Measurements from ENCODE around the gene RPL41. TPM values are rescaled to one million over a fixed set of nuclear protein-coding genes. Genes with fewer than 3 reads are reported as not detected.
A peak's percentile ranks its signal among the peaks of the same experiment; 100 is the strongest.

Gene RPL41
- polyA plus RNA-seq, 2 donors = 1,736 to 6,738 TPM

DNA sequence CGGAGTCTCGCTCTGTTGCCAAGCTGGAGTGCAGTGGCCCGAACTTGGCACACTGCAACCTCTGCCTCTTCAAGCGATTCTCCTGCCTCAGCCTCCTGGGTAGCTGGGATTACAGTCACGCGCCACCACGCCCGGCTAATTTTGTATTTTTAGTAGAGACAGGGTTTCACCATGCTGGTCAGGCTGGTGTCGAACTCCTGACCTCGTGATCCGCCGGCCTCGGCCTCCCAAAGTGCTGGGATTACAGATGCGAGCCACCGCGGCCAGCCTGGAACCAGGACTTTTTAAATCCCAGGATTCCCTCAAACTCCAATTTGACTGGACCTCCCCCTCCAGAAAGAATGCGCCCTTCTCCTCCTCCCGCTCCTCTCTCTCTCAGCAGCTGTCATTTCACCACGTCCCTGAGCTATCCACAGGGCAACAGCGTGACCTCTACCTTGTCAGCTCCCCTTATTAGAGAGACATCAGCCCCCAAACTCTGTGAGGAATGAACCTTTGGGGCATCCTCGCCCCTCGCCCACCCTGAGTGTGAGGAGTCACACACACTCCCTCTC is 13.6 kb downstream of the RPL41 start:
- H3K4me3 ChIP-seq (ENCODE audit: low read depth in 1 of 2, low read length in 2 of 2) = peak overlapping the region in 1 of 2 donors; percentile 10

DNA sequence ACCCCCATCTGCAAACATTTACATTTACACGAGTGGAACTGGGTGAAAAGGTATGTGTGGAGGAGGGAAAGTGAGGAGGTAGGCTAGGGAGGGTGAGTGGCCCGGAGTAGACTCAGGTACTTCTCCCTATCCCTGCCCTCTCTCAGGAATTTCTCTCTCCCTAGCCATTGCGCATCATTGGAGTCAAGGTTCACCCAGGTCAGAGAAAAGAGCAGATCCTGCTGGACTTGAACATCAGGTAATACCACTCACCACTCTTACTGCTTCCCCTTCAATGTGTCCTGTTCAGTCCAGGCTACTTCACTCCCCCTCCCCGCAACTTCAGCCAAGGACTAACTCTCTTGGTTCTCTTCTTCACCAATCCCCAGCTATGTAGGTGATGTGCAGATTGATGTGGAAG is 14.4 kb downstream of the RPL41 start:
- Histone ChIP-seq H3K4me3 (ENCODE audit: low read depth in 1 of 2, low read length in 2 of 2) (no peak overlapping the region), H3K36me3 (ENCODE audit: control insufficient read depth in 2 of 2, insufficient read depth in 2 of 2, low read length in 1 of 2) (peaks cover 24 to 34% of the 10 kb centered on the region in 2 donors), H3K27ac (ENCODE audit: low read depth in 2 of 2, low read length in 1 of 2) (no peak overlapping the region), H3K27me3 (ENCODE audit: control insufficient read depth in 1 of 2, insufficient read depth in 2 of 2, low read length in 2 of 2) (no peaks in the 10 kb centered on the region), H3K9me3 (ENCODE audit: control insufficient read depth in 2 of 2, insufficient read depth in 1 of 2, low read depth in 1 of 2, low read length in 1 of 2) (no peaks in the 10 kb centered on the region), H3K4me1 (ENCODE audit: control insufficient read depth in 2 of 2, insufficient read depth in 2 of 2, low read length in 1 of 2) (peaks cover 0 to 4% of the 10 kb centered on the region in 2 donors)
- WGBS, 2 donors = 87 to 92% methylated on average over 4 of the region's 4 CpGs

More for the DNA sequence above, 13.6 kb downstream of the RPL41 start:
- Histone ChIP-seq H3K36me3 (ENCODE audit: control insufficient read depth in 2 of 2, insufficient read depth in 2 of 2, low read length in 1 of 2) (peaks cover 24 to 34% of the 10 kb centered on the region in 2 donors), H3K27me3 (ENCODE audit: control insufficient read depth in 1 of 2, insufficient read depth in 2 of 2, low read length in 2 of 2) (no peaks in the 10 kb centered on the region), H3K4me1 (ENCODE audit: control insufficient read depth in 2 of 2, insufficient read depth in 2 of 2, low read length in 1 of 2) (peaks cover 0 to 4% of the 10 kb centered on the region in 2 donors), H3K27ac (ENCODE audit: low read depth in 2 of 2, low read length in 1 of 2) (peak overlapping the region; percentile 94 to 98), H3K9me3 (ENCODE audit: control insufficient read depth in 2 of 2, insufficient read depth in 1 of 2, low read depth in 1 of 2, low read length in 1 of 2) (no peaks in the 10 kb centered on the region)
- 49 to 67% methylated on average over 22 of the region's 22 CpGs for WGBS, 2 donors

DNA sequence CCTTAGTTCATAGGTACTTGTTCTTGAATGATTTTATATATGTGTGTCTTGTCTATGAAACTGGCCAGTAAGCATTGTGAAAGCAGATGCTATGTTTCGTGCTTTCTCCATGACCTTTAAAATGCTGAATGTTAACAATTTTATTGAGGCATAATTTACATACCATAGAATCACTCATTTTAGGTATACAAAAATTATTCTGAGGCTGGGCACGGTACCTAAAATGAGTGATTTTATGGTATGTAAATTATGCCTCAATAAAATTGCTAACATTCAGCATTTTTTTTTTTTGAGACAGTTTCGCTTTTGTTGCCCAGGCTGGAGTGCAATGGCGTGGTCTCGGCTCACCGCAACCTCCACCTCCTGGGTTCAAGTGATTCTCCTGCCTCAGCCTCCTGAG is 18.5 kb downstream of the RPL41 start:
- no peaks in the 10 kb centered on the region for H3K9me3 ChIP-seq (ENCODE audit: control insufficient read depth in 2 of 2, insufficient read depth in 1 of 2, low read depth in 1 of 2, low read length in 1 of 2)
- H3K27me3 ChIP-seq (ENCODE audit: control insufficient read depth in 1 of 2, insufficient read depth in 2 of 2, low read length in 2 of 2) = no peaks in the 10 kb centered on the region
- 95 to 97% methylated on average over 6 of the region's 6 CpGs for WGBS, 2 donors
- peaks cover 29 to 54% of the 10 kb centered on the region in 2 donors for H3K36me3 ChIP-seq (ENCODE audit: control insufficient read depth in 2 of 2, insufficient read depth in 2 of 2, low read length in 1 of 2)
- peaks cover 0 to 4% of the 10 kb centered on the region in 2 donors for H3K4me1 ChIP-seq (ENCODE audit: control insufficient read depth in 2 of 2, insufficient read depth in 2 of 2, low read length in 1 of 2)
- no peak overlapping the region for H3K27ac ChIP-seq (ENCODE audit: low read depth in 2 of 2, low read length in 1 of 2)
- no peak overlapping the region for H3K4me3 ChIP-seq (ENCODE audit: low read depth in 1 of 2, low read length in 2 of 2)

DNA sequence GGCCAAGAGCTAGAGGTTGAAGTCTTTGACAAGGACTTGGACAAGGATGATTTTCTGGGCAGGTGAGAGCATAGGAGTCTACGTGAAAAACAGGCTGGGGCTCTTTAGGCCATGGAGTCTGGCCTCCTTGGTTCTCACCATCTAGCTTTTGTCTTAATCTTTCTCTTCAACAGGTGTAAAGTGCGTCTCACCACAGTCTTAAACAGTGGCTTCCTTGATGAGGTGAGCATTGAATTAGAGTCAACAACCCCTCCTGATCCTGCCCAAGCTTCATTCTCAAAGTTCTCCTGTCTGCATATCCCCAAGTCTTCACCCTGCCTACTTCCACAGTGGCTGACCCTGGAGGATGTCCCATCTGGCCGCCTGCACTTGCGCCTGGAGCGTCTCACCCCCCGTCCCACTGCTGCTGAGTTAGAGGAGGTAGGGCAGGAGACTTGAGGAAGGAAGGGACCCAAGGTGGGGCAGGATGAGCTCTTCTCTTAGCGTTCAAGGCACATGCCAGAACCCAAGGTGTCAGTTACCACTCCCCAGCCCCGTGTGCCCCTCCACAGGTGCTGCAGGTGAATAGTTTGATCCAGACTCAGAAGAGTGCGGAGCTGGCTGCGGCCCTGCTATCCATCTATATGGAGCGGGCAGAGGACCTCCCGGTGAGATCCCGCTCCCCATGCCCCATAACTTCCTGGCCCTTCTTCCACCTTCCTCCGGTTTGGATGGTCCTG is 21.6 kb downstream of the RPL41 start:
- WGBS, 2 donors = 92 to 94% methylated on average over 14 of the region's 14 CpGs
- peaks cover 18 to 49% of the 10 kb centered on the region in 2 donors for H3K36me3 ChIP-seq (ENCODE audit: control insufficient read depth in 2 of 2, insufficient read depth in 2 of 2, low read length in 1 of 2)

DNA sequence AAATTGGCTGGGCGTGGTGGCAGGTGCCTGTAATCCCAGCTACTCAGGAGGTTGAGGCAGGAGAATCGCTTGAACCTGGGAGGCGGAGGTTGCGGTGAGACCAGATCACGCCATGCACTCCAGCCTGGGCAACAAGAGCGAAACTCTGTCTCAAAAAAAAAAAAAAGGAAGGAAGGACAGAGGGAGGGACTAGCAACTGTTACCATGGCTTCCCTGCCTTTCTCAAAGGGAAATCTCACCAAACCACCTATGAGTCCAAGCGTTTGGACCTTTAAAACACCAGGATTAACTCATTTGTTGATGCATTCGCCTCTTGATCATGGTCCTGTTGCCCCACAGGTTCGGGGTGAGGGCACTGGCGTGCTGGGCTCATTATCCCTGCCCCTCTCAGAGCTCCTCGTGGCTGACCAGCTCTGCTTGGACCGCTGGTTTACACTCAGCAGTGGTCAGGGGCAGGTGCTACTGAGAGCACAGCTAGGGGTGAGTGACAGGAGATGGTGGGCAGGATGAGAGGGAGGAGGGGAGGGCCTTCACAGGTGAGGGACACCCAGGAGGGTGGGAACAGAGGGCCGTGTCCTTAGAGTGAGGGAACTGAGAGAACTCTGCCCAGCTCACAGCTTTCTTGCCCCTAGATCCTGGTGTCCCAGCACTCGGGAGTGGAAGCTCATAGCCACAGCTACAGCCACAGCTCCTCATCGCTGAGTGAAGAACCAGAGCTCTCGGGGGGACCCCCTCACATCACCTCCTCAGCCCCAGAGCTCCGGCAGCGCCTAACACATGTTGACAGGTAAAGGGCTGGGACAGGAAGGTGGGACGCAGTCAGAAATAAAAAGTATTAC is 25.7 kb downstream of the RPL41 start:
- WGBS, 2 donors = 87% methylated on average over 17 to 19 of the region's 19 CpGs
- Histone ChIP-seq H3K36me3 (ENCODE audit: control insufficient read depth in 2 of 2, insufficient read depth in 2 of 2, low read length in 1 of 2) (peaks cover 15 to 42% of the 10 kb centered on the region in 2 donors), H3K27ac (ENCODE audit: low read depth in 2 of 2, low read length in 1 of 2) (no peak overlapping the region), H3K27me3 (ENCODE audit: control insufficient read depth in 1 of 2, insufficient read depth in 2 of 2, low read length in 2 of 2) (no peaks in the 10 kb centered on the region), H3K9me3 (ENCODE audit: control insufficient read depth in 2 of 2, insufficient read depth in 1 of 2, low read depth in 1 of 2, low read length in 1 of 2) (no peaks in the 10 kb centered on the region), H3K4me3 (ENCODE audit: low read depth in 1 of 2, low read length in 2 of 2) (no peak overlapping the region), H3K4me1 (ENCODE audit: control insufficient read depth in 2 of 2, insufficient read depth in 2 of 2, low read length in 1 of 2) (peaks cover 0 to 3% of the 10 kb centered on the region in 2 donors)

More for the DNA sequence above, 21.6 kb downstream of the RPL41 start:
- Histone ChIP-seq H3K27me3 (ENCODE audit: control insufficient read depth in 1 of 2, insufficient read depth in 2 of 2, low read length in 2 of 2) (no peaks in the 10 kb centered on the region), H3K4me1 (ENCODE audit: control insufficient read depth in 2 of 2, insufficient read depth in 2 of 2, low read length in 1 of 2) (no peaks in the 10 kb centered on the region), H3K4me3 (ENCODE audit: low read depth in 1 of 2, low read length in 2 of 2) (no peak overlapping the region), H3K9me3 (ENCODE audit: control insufficient read depth in 2 of 2, insufficient read depth in 1 of 2, low read depth in 1 of 2, low read length in 1 of 2) (no peaks in the 10 kb centered on the region), H3K27ac (ENCODE audit: low read depth in 2 of 2, low read length in 1 of 2) (no peak overlapping the region)

DNA sequence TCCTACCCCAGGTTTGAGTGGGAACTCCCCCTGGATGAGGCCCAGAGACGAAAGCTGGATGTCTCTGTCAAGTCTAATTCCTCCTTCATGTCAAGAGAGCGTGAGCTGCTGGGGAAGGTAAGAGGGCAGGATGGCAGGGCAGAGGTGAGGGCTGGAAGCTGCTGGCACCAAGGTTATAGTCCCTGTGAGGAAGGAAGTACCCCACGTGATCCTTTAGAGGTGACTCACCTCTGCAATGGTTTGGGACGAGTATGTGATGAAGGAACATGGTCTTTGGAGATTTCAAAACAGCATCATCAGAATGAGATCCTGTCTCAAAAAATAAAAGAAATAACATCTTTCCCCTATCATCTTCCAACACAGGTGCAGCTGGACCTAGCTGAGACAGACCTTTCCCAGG is 26.8 kb downstream of the RPL41 start:
- 60 to 70% methylated on average over 4 of the region's 4 CpGs for WGBS, 2 donors
- peaks cover 14 to 33% of the 10 kb centered on the region in 2 donors for H3K36me3 ChIP-seq (ENCODE audit: control insufficient read depth in 2 of 2, insufficient read depth in 2 of 2, low read length in 1 of 2)
- H3K9me3 ChIP-seq (ENCODE audit: control insufficient read depth in 2 of 2, insufficient read depth in 1 of 2, low read depth in 1 of 2, low read length in 1 of 2) = no peaks in the 10 kb centered on the region
- H3K4me3 ChIP-seq (ENCODE audit: low read depth in 1 of 2, low read length in 2 of 2) = no peak overlapping the region
- H3K27me3 ChIP-seq (ENCODE audit: control insufficient read depth in 1 of 2, insufficient read depth in 2 of 2, low read length in 2 of 2) = no peaks in the 10 kb centered on the region
- peaks cover 0 to 3% of the 10 kb centered on the region in 2 donors for H3K4me1 ChIP-seq (ENCODE audit: control insufficient read depth in 2 of 2, insufficient read depth in 2 of 2, low read length in 1 of 2)
- H3K27ac ChIP-seq (ENCODE audit: low read depth in 2 of 2, low read length in 1 of 2) = peak overlapping the region; percentile 36 to 41

DNA sequence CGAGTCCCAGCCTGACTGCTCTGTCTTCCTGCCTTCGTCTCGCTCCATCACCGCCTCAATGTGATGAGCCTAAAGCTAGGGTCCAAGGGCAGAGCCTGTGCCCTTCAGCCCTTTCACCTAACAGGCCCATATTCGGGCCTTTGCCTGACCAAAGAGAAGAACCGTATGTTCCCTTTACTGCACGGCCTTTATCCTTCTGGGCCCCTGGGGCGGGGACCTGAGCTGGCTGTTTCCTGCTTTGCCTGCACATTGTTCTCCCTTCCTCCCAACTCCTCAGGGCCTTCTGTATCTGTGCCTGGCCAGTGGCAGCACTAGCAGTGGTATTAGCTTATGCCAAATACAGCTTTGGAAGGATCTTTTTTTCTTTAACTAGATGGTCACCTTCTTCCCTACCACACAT is 27.4 kb downstream of the RPL41 start:
- 75 to 81% methylated on average over 8 of the region's 8 CpGs for WGBS, 2 donors
- no peaks in the 10 kb centered on the region for H3K9me3 ChIP-seq (ENCODE audit: control insufficient read depth in 2 of 2, insufficient read depth in 1 of 2, low read depth in 1 of 2, low read length in 1 of 2)
- no peak overlapping the region for H3K4me3 ChIP-seq (ENCODE audit: low read depth in 1 of 2, low read length in 2 of 2)
- H3K27ac ChIP-seq (ENCODE audit: low read depth in 2 of 2, low read length in 1 of 2) = peak overlapping the region in 1 of 2 donors; percentile 5
- no peaks in the 10 kb centered on the region for H3K27me3 ChIP-seq (ENCODE audit: control insufficient read depth in 1 of 2, insufficient read depth in 2 of 2, low read length in 2 of 2)
- peaks cover 0 to 3% of the 10 kb centered on the region in 2 donors for H3K4me1 ChIP-seq (ENCODE audit: control insufficient read depth in 2 of 2, insufficient read depth in 2 of 2, low read length in 1 of 2)
- H3K36me3 ChIP-seq (ENCODE audit: control insufficient read depth in 2 of 2, insufficient read depth in 2 of 2, low read length in 1 of 2) = peaks cover 14 to 29% of the 10 kb centered on the region in 2 donors

DNA sequence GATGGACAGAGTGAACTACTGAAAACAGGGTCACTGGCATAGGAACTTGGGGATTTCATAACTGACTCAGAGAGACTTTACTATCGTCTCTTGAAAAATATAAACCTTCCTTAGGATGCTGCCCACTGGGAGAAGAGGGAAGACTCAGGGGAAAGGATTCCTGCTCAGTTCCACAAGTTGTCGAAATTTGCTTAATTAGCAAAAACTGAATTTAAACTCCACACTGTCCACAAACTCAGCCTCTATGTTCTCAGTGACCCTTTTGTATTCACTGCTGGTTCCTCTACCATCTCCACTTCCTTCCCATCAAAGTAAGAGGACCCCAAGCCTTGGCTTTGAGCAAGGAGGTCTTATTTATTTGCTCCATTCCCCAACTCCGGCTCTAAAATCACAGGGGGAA is 28.8 kb downstream of the RPL41 start:
- H3K36me3 ChIP-seq (ENCODE audit: control insufficient read depth in 2 of 2, insufficient read depth in 2 of 2, low read length in 1 of 2) = peaks cover 14 to 29% of the 10 kb centered on the region in 2 donors
- no peaks in the 10 kb centered on the region for H3K9me3 ChIP-seq (ENCODE audit: control insufficient read depth in 2 of 2, insufficient read depth in 1 of 2, low read depth in 1 of 2, low read length in 1 of 2)
- H3K4me1 ChIP-seq (ENCODE audit: control insufficient read depth in 2 of 2, insufficient read depth in 2 of 2, low read length in 1 of 2) = peaks cover 0 to 3% of the 10 kb centered on the region in 2 donors
- 83 to 90% methylated on average over 3 of the region's 3 CpGs for WGBS, 2 donors
- H3K27ac ChIP-seq (ENCODE audit: low read depth in 2 of 2, low read length in 1 of 2) = no peak overlapping the region
- H3K27me3 ChIP-seq (ENCODE audit: control insufficient read depth in 1 of 2, insufficient read depth in 2 of 2, low read length in 2 of 2) = no peaks in the 10 kb centered on the region
- H3K4me3 ChIP-seq (ENCODE audit: low read depth in 1 of 2, low read length in 2 of 2) = no peak overlapping the region

Measured in esophagus (tissue), 2 donors.